Panc1 (cell line): ENCODE measurements around the gene FLT1. TPM values are rescaled to one million over a fixed set of nuclear protein-coding genes. Genes with fewer than 3 reads are reported as not detected.

ENCODE experiments used
- ATAC-seq: fragments of 200-7000 bp; cut with Tn5 transposase; 2 replicates; pipeline ENCODE4 v1.9.1; 2020; ENCODE audit warnings: mild to moderate bottlenecking, moderate library complexity
- BruUV-seq: library from RNA; stranded (reverse); fragments of 400-500 nt; replicated peaks from 2 replicates; lab custom pipeline; 2021; lab: Mats Ljungman, UMichigan
- CTCF ChIA-PET: fragments of 300-600 bp; sonication (Branson Sonifier 250); formaldehyde crosslinking; loops from one replicate; lab custom pipeline; 2022; ENCODE audit warnings: antibody characterized with exemption; lab: Charles Lee
- POLR2A ChIA-PET: fragments of 300-600 bp; sonication (Branson Sonifier 250); formaldehyde crosslinking; loops from one replicate; lab custom pipeline; 2022; ENCODE audit warnings: antibody characterized with exemption; lab: Charles Lee
- DNase-seq: peaks from one replicate; pipeline ENCODE4 v3.0.0-alpha.2; 2010; ENCODE audit warnings: low read depth, low spot score
- H3K27ac ChIP-seq: 2 replicates; pipeline ENCODE4 v1.5.1; 2011; ENCODE audit warnings: mild to moderate bottlenecking, low read length, inconsistent platforms
- H3K27me3 ChIP-seq: fragments of 200-500 bp; sonication (Bioruptor generic); 2 replicates; pipeline ENCODE4 v1.6.0; 2014; ENCODE audit warnings: low read length, inconsistent platforms; ENCODE audit not compliant: control insufficient read depth, insufficient read depth
- H3K36me3 ChIP-seq: fragments of 200-500 bp; sonication (Bioruptor generic); 2 replicates; pipeline ENCODE4 v1.5.1; 2014; ENCODE audit warnings: inconsistent platforms, mild to moderate bottlenecking, low read length, moderate library complexity; ENCODE audit not compliant: control insufficient read depth, insufficient read depth
- H3K4me1 ChIP-seq: 2 replicates; pipeline ENCODE4 v1.5.1; 2011; ENCODE audit warnings: inconsistent platforms, mild to moderate bottlenecking, low read length, moderate library complexity; ENCODE audit not compliant: control insufficient read depth, insufficient read depth
- H3K4me3 ChIP-seq, 2 experiments: 2 replicates each; pipeline ENCODE4 v1.5.1; 2011 to 2012; ENCODE audit warnings: low read depth in 2 of 2, low read length in 2 of 2, mild to moderate bottlenecking in 2 of 2, inconsistent platforms in 1 of 2, moderate library complexity in 1 of 2
- H3K9me3 ChIP-seq: fragments of 200-500 bp; sonication (Bioruptor generic); 2 replicates; pipeline ENCODE4 v1.5.1; 2014; ENCODE audit warnings: low read depth, mild to moderate bottlenecking, inconsistent platforms, low read length, moderate library complexity; ENCODE audit not compliant: control insufficient read depth, insufficient read depth
- CTCF ChIP-seq: fragments of 450-650 bp; IDR thresholded peaks from 2 replicates; pipeline ENCODE4 v1.5.1; 2017; ENCODE audit warnings: mild to moderate bottlenecking
- POLR2AphosphoS5 ChIP-seq: IDR thresholded peaks from 2 replicates; pipeline ENCODE4 v1.6.1; 2012; ENCODE audit warnings: mild to moderate bottlenecking, low read depth, low read length, moderate library complexity
- REST ChIP-seq, 2 experiments: IDR thresholded peaks; 2 replicates each; pipeline ENCODE4 v1.6.1; 2011 to 2012; ENCODE audit warnings: low read depth in 2 of 2, control low read depth in 1 of 2, low read length in 1 of 2, mild to moderate bottlenecking in 1 of 2, moderate library complexity in 1 of 2; ENCODE audit not compliant: insufficient read depth in 1 of 2
- SIN3A ChIP-seq: IDR thresholded peaks from 2 replicates; pipeline ENCODE4 v1.6.1; 2012; ENCODE audit warnings: low read depth, mild to moderate bottlenecking, low read length, moderate library complexity, borderline replicate concordance; ENCODE audit not compliant: insufficient read depth
- TCF7L2 ChIP-seq: IDR thresholded peaks from 2 replicates; pipeline ENCODE4 v1.6.1; 2011; ENCODE audit warnings: mild to moderate bottlenecking, low read depth, low read length, inconsistent platforms
- in situ Hi-C: cut with HindIII; loops from 2 replicates; pipeline ENCODE4 v1.10.0; 2016; ENCODE audit warnings: low sequenced_read_pairs, low pct_unique_long_range_greater_than_20kb
- intact Hi-C: fragments of 100-400 bp; cut with micrococcal nuclease; formaldehyde crosslinking; loops from one replicate; pipeline ENCODE4 v1.10.0; 2022; ENCODE audit not compliant: unreplicated experiment
- total RNA-seq: library from RNA; stranded (reverse); gene quantifications from one replicate; pipeline ENCODE4 v1.2.1, GENCODE V29; 2021; ENCODE audit not compliant: unreplicated experiment

The FLT1 gene
- total RNA-seq, 1 experiment from 2014 or later: 0.15 TPM

DNA sequence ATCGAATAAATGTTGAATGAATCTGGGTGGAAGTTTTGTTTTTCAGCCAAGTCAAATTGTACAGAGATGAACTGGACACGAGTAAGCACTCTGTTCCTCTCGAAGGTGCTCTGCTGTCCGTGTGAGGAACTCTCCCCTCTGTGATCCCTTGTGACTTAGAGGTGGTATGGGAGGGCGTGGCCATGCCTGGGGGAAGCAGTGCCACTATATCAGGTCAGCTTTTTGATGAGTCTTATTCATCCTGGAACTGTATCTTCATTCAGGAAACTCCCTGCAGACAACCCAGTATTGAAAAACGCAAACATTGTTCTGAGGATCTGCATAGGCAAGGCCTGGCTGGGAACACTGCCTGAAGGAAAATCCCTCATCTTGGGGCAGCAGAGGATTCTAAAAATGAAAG is 45.7 kb upstream of the FLT1 start:
- Histone ChIP-seq H3K36me3 (no peaks in the 10 kb centered on the region), H3K4me3 (no peak overlapping the region), H3K4me1 (no peaks in the 10 kb centered on the region), H3K9me3 (no peaks in the 10 kb centered on the region), H3K27me3 (no peaks in the 10 kb centered on the region), H3K27ac (no peak overlapping the region)
- POLR2A ChIA-PET: no interaction called here
- BruUV-seq: no TSS peak
- CTCF ChIA-PET: no interaction called here
- TF ChIP-seq SIN3A (no peak), POLR2AphosphoS5 (no peak), CTCF (no peak), TCF7L2 (no peak), REST (IDR thresholded peaks at IDR 0.05; ENCODE audit: insufficient read depth in 1 of 2, low read depth in 2 of 2, low read length in 1 of 2) (no peak)
- in situ Hi-C loops (no loop called here), intact Hi-C loops (no loop called here)
- ATAC-seq: no peak
- DNase-seq: no peak

- no peak for ATAC-seq
- DNase-seq: no peak
- Histone ChIP-seq H3K9me3 (no peaks in the 10 kb centered on the region), H3K4me1 (no peaks in the 10 kb centered on the region), H3K4me3 (no peak overlapping the region), H3K27me3 (no peaks in the 10 kb centered on the region), H3K27ac (no peak overlapping the region), H3K36me3 (no peaks in the 10 kb centered on the region)
- intact Hi-C loops: no loop called here
- TF ChIP-seq SIN3A (no peak), CTCF (no peak)
- POLR2A ChIA-PET: no interaction called here
- in situ Hi-C loops: no loop called here
- CTCF ChIA-PET: no interaction called here
- no TSS peak for BruUV-seq
Observed at GRCh38 chr13:28539625-28540286, 44.8 kb upstream of the FLT1 start.
